SK-N-SH (cell line): ENCODE measurements around the gene CYS1. TPM values are rescaled to one million over a fixed set of nuclear protein-coding genes. Genes with fewer than 3 reads are reported as not detected.

Experiments used
- CTCF ChIA-PET: fragments of 300-600, 350-600 bp; formaldehyde crosslinking; extraction: SDS; loops from one replicate; lab custom pipeline; 2021; lab: Yijun Ruan, JAX
- POLR2A ChIA-PET: fragments of 350-600 bp; sonication (Branson Sonifier 250); formaldehyde crosslinking; extraction: SDS; loops from one replicate; lab custom pipeline; 2020; ENCODE audit warnings: antibody characterized with exemption, inconsistent platforms; lab: Yijun Ruan, JAX
- DNase-seq: peaks from one replicate; pipeline ENCODE4 v3.0.0; 2012
- H2AFZ ChIP-seq: fragments of 200-600 bp; sonication (generic); 2 replicates; pipeline ENCODE4 v1.8.1; 2016; ENCODE audit warnings: antibody characterized with exemption, mild to moderate bottlenecking, low read depth
- H3F3A ChIP-seq: fragments of 200-600 bp; sonication (generic); replicated peaks from 2 replicates; pipeline ENCODE3; 2016; ENCODE audit warnings: antibody characterized with exemption, mild to moderate bottlenecking; ENCODE audit not compliant: insufficient read depth
- H3K27ac ChIP-seq, 2 experiments: fragments of 200-500 bp in 1 of 2; fragments of 200-600 bp in 1 of 2; sonication (Bioruptor generic) in 1 of 2; sonication (generic), shearing (Covaris generic) in 1 of 2; 2 replicates each; pipeline versions ENCODE4 v1.5.1 to v1.6.1; 2014 to 2016; ENCODE audit warnings: low read depth in 2 of 2, inconsistent platforms in 1 of 2, low read length in 1 of 2, mild to moderate bottlenecking in 1 of 2, mixed read lengths in 1 of 2
- H3K27me3 ChIP-seq: fragments of 200-600 bp; sonication (generic), shearing (Covaris generic); 2 replicates; pipeline ENCODE4 v1.6.1; 2016; ENCODE audit warnings: mixed run types; ENCODE audit not compliant: insufficient read depth
- H3K36me3 ChIP-seq, 2 experiments: fragments of 200-500 bp in 1 of 2; fragments of 200-600 bp in 1 of 2; sonication (Bioruptor generic) in 1 of 2; sonication (generic) in 1 of 2; replicated peaks in 1 of 2; 2 replicates each; pipeline versions ENCODE3 to v1.5.1; 2014 to 2016; ENCODE audit warnings: low read length in 1 of 2, mild to moderate bottlenecking in 1 of 2; ENCODE audit not compliant: insufficient read depth in 2 of 2, control insufficient read depth in 1 of 2
- H3K4me1 ChIP-seq, 2 experiments: fragments of 200-500 bp in 1 of 2; fragments of 200-600 bp in 1 of 2; sonication (Bioruptor generic) in 1 of 2; sonication (generic), shearing (Covaris generic) in 1 of 2; 2 replicates each; pipeline versions ENCODE4 v1.5.1 to v1.6.1; 2014 to 2016; ENCODE audit warnings: low read depth in 1 of 2, low read length in 1 of 2, mixed run types in 1 of 2; ENCODE audit not compliant: insufficient read depth in 2 of 2, control insufficient read depth in 1 of 2
- H3K4me2 ChIP-seq: fragments of 200-600 bp; sonication (generic), shearing (Covaris generic); 2 replicates; pipeline ENCODE4 v1.6.1; 2017; ENCODE audit warnings: mixed run types
- H3K4me3 ChIP-seq, 2 experiments: fragments of 200-500 bp in 1 of 2; fragments of 200-600 bp in 1 of 2; sonication (Bioruptor generic) in 1 of 2; sonication (generic), shearing (Covaris generic) in 1 of 2; 2 replicates each; pipeline versions ENCODE4 v1.5.1 to v1.8.1; 2014 to 2016; ENCODE audit warnings: low read depth in 2 of 2, inconsistent platforms in 1 of 2, low read length in 1 of 2, mild to moderate bottlenecking in 1 of 2, mixed read lengths in 1 of 2, moderate library complexity in 1 of 2
- H3K79me2 ChIP-seq: fragments of 200-600 bp; sonication (generic); 2 replicates; pipeline ENCODE4 v1.8.1; 2017; ENCODE audit warnings: mild to moderate bottlenecking; ENCODE audit not compliant: insufficient read depth
- H3K9ac ChIP-seq: fragments of 200-600 bp; sonication (generic); 2 replicates; pipeline ENCODE4 v1.6.1; 2017; ENCODE audit warnings: mixed run types
- H3K9me2 ChIP-seq: fragments of 200-600 bp; sonication (generic); 2 replicates; pipeline ENCODE4 v1.6.1; 2017; ENCODE audit warnings: mixed run types
- H3K9me3 ChIP-seq: fragments of 200-600 bp; sonication (generic); 2 replicates; pipeline ENCODE4 v1.6.1; 2017; ENCODE audit warnings: mixed run types, mild to moderate bottlenecking, moderate library complexity
- H4K20me1 ChIP-seq: fragments of 200-600 bp; sonication (generic); 2 replicates; pipeline ENCODE4 v1.6.1; 2017; ENCODE audit warnings: mild to moderate bottlenecking, mixed run types; ENCODE audit not compliant: insufficient read depth
- EZH2phosphoT487 ChIP-seq: fragments of 200-600 bp; sonication (generic); IDR thresholded peaks from 2 replicates; pipeline ENCODE4 v1.6.1; 2017; ENCODE audit warnings: low read depth, mixed run types, mild to moderate bottlenecking, antibody characterized with exemption, moderate library complexity, borderline replicate concordance
- NFIC ChIP-seq: IDR thresholded peaks from 2 replicates; pipeline ENCODE4 v1.4.0; 2012; ENCODE audit warnings: borderline replicate concordance
- RAD21 ChIP-seq: IDR thresholded peaks from 2 replicates; pipeline ENCODE4 v1.6.1; 2012; ENCODE audit warnings: mild to moderate bottlenecking, low read length
- REST ChIP-seq: IDR thresholded peaks from 2 replicates; pipeline ENCODE4 v1.6.1; 2012; ENCODE audit warnings: mild to moderate bottlenecking, low read depth, low read length, moderate library complexity
- TCF12 ChIP-seq: IDR thresholded peaks from 2 replicates; pipeline ENCODE4 v1.4.0; 2012
- USF1 ChIP-seq: IDR thresholded peaks from 2 replicates; pipeline ENCODE4 v1.4.0; 2012; ENCODE audit warnings: low read depth, borderline replicate concordance
- YY1 ChIP-seq: IDR thresholded peaks from 2 replicates; pipeline ENCODE4 v1.4.0; 2012; ENCODE audit warnings: low read depth, mild to moderate bottlenecking
- WGBS: methylation state at CpG from one replicate; pipeline ENCODE4 v1.1.6; 2017; ENCODE audit warnings: low lambda C conversion rate; 5-methylcytosine and 5-hydroxymethylcytosine counted together
- polyA plus RNA-seq, 3 experiments: library from polyadenylated mRNA; depleted of rRNA; stranded (reverse); fragments of >200 nt; gene quantifications; 2 replicates each; pipeline ENCODE4 v1.2.3, GENCODE V29; 2012

The CYS1 gene
- polyA plus RNA-seq, 1 of the 3 experiments (the other 2 are of a cell fraction) = 1.2 TPM

- no peak for TF ChIP-seq REST
- TF ChIP-seq, all 33 proteins: peak for 0
These were observed 61.0 kb downstream of the CYS1 start (continued) for GRCh38 chr2:10019174-10019573.

- ChIA-PET CTCF (interaction anchor here (1.4 kb wide), 1 partner anchor 33 kb away, joined by 8 read pairs; no protein-coding TSS in a partner anchor), POLR2A (no interaction called here)
- no peaks in the 10 kb centered on the region for H3K9me2 ChIP-seq
- no peak overlapping the region for H3K9ac ChIP-seq
- H3K36me3 ChIP-seq = no peaks in the 10 kb centered on the region
- no peak for DNase-seq
- H4K20me1 ChIP-seq = no peaks in the 10 kb centered on the region
- 68% methylated on average over 5 of the region's 5 CpGs for WGBS
- no peaks in the 10 kb centered on the region for H3F3A ChIP-seq
- H3K4me3 ChIP-seq = no peak overlapping the region
- no peaks in the 10 kb centered on the region; the same call in 1 of the 2 replicates for H3K9me3 ChIP-seq
- peaks cover 6% of the 10 kb centered on the region; the same call in 1 of the 2 replicates for H3K27me3 ChIP-seq
- H3K4me1 ChIP-seq = peaks cover 0 to 8% of the 10 kb centered on the region in 2 experiments; a peak in 2 of 4 replicates
- no peaks in the 10 kb centered on the region for H3K79me2 ChIP-seq
- TF ChIP-seq YY1 = no peak
- TF ChIP-seq RAD21 = no peak
- no peak for TF ChIP-seq NFIC
- no peak for TF ChIP-seq USF1
- H3K27ac ChIP-seq = no peak overlapping the region
- H2AFZ ChIP-seq = no peak overlapping the region
- H3K4me2 ChIP-seq = no peak overlapping the region
These were observed 62.8 kb downstream of the CYS1 start for GRCh38 chr2:10017313-10017941.

GRCh38 chr2:10016802-10017258, 63.4 kb downstream of the CYS1 start:
- H4K20me1 ChIP-seq = no peaks in the 10 kb centered on the region
- CTCF ChIA-PET = interaction anchor here (1.4 kb wide), 1 partner anchor 33 kb away, joined by 8 read pairs; no protein-coding TSS in a partner anchor
- H3K4me2 ChIP-seq = no peak overlapping the region
- no peak for DNase-seq
- no peaks in the 10 kb centered on the region for H3K9me2 ChIP-seq
- TF ChIP-seq RAD21 (no peak), EZH2phosphoT487 (no peak), TCF12 (no peak)
- TF ChIP-seq, all 33 proteins: peak for 0
- Histone ChIP-seq H3K79me2 (no peaks in the 10 kb centered on the region), H3K36me3 (no peaks in the 10 kb centered on the region), H3K9me3 (no peaks in the 10 kb centered on the region; the same call in 1 of the 2 replicates), H3K4me3 (no peak overlapping the region), H3K27me3 (peaks cover 6% of the 10 kb centered on the region; the same call in 1 of the 2 replicates), H3K4me1 (peaks cover 0 to 7% of the 10 kb centered on the region in 2 experiments; a peak in 2 of 4 replicates), H2AFZ (no peak overlapping the region), H3K27ac (no peak overlapping the region), H3K9ac (no peak overlapping the region), H3F3A (no peaks in the 10 kb centered on the region)
- WGBS = 78% methylated on average over 8 of the region's 8 CpGs
- POLR2A ChIA-PET = no interaction called here
